ENCODE results near the gene RAB6B. TPM values are rescaled to one million over a fixed set of nuclear protein-coding genes. Genes with fewer than 3 reads are reported as not detected.

The RAB6B gene
- total RNA-seq, 3 donors from 2014 or later, result 1.8 to 3.9 (median 3.4) TPM

DNA sequence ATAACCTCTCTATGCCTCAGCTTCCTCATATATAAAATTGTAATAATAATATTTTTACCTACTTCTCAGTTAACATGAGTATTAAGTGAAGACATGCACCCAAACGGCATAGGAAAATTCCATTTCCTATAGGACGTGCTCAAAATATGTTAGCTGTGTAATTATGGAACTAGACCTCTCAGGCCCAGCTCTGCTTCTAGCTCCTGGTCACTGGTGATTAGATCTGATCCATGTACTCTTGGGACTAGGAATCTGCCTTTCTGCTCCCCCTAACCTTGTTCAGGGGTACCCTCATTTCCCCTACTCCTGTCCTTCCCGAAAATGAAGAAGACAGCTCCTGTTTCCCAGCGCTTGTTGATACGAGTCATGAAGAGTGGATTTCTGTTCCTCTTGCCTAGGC, 119.8 kb downstream of the RAB6B start:
- Histone ChIP-seq H3K36me3 (no peaks in the 10 kb centered on the region), H3K27ac (no peak overlapping the region), H3K4me1 (no peaks in the 10 kb centered on the region), H3K9me3 (no peaks in the 10 kb centered on the region), H3K27me3 (no peaks in the 10 kb centered on the region), H3K4me3 (no peak overlapping the region)
- TF ChIP-seq POLR2AphosphoS5 (IDR thresholded peaks at IDR 0.05) (no peak), POLR2A (IDR thresholded peaks at IDR 0.05) (no peak)
- TF ChIP-seq, protein P1, sequence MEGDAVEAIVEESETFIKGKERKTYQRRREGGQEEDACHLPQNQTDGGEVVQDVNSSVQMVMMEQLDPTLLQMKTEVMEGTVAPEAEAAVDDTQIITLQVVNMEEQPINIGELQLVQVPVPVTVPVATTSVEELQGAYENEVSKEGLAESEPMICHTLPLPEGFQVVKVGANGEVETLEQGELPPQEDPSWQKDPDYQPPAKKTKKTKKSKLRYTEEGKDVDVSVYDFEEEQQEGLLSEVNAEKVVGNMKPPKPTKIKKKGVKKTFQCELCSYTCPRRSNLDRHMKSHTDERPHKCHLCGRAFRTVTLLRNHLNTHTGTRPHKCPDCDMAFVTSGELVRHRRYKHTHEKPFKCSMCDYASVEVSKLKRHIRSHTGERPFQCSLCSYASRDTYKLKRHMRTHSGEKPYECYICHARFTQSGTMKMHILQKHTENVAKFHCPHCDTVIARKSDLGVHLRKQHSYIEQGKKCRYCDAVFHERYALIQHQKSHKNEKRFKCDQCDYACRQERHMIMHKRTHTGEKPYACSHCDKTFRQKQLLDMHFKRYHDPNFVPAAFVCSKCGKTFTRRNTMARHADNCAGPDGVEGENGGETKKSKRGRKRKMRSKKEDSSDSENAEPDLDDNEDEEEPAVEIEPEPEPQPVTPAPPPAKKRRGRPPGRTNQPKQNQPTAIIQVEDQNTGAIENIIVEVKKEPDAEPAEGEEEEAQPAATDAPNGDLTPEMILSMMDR (IDR thresholded peaks at IDR 0.05), result no peak
- intact Hi-C loops (cut with DNase I; ENCODE audit: low total_unique reads), result no loop called here
- no peak for DNase-seq (ENCODE audit: low spot score in 2 of 2)

DNA sequence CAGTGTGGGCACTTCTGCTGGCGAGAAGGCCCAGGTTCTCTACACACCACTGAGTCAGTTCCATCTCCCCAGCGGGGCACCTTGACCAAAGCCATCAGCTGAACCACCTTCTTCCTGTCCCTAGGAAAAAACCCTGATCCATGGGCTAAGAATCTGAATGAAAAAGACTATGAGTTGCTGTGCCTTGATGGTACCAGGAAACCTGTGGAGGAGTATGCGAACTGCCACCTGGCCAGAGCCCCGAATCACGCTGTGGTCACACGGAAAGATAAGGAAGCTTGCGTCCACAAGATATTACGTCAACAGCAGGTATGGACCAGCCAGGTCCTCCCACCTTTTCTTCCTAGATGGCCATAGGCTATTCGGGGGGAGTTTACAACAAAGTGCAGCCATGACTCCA, 120.4 kb downstream of the RAB6B start:
- Histone ChIP-seq H3K9me3 (no peaks in the 10 kb centered on the region), H3K4me3 (no peak overlapping the region), H3K4me1 (no peaks in the 10 kb centered on the region), H3K36me3 (no peaks in the 10 kb centered on the region), H3K27ac (no peak overlapping the region), H3K27me3 (no peaks in the 10 kb centered on the region)
- intact Hi-C loops (cut with DNase I; ENCODE audit: low total_unique reads), result no loop called here
- TF ChIP-seq POLR2AphosphoS5 (IDR thresholded peaks at IDR 0.05) (no peak), POLR2A (IDR thresholded peaks at IDR 0.05) (no peak)
- TF ChIP-seq, protein P1 (IDR thresholded peaks at IDR 0.05), result no peak
- DNase-seq (ENCODE audit: low spot score in 2 of 2), result no peak

Other genes starting within 250 kb of the RAB6B start
- gene TOPBP1, start 233.9 kb downstream of the RAB6B start, total RNA-seq, result 10 to 100 TPM; 33.4 to 58.1 (median 38.7) TPM
- gene TF, start 149.5 kb downstream of the RAB6B start, total RNA-seq, result 10 to 100 TPM in 1 of 3 donors, 1 to 10 TPM in 2; 6.3 to 22.9 (median 8.5) TPM
- 10 to 100 TPM; 17.1 to 35.1 (median 28.4) TPM for gene SRPRB, start 90.1 kb downstream of the RAB6B start, total RNA-seq
- gene SLCO2A1, start 134.0 kb upstream of the RAB6B start, total RNA-seq, result 10 to 100 TPM in 1 of 3 donors, 1 to 10 TPM in 2; 4.2 to 11.1 (median 7.5) TPM

Data from breast epithelium (tissue), 4 donors.